Sigmoid colon (tissue), 7 donors: ENCODE measurements around the gene LCORL. TPM values are rescaled to one million over a fixed set of nuclear protein-coding genes. Genes with fewer than 3 reads are reported as not detected.
"Not testable (repeated sequence)": the region's sequence is repeated elsewhere in the genome, so short reads cannot be mapped to it uniquely, and the experiment has no call there.

Experiments
- DNase-seq: peaks from one replicate; pipeline ENCODE4 v3.0.0-alpha.2; 2019
- H3K27ac ChIP-seq, 4 donors: fragments of 200-600 bp; sonication (generic); one replicate each; pipeline ENCODE4 v1.5.1; 2016 to 2019; ENCODE audit warnings: mild to moderate bottlenecking in 1 of 4
- H3K27me3 ChIP-seq, 3 donors: fragments of 200-600 bp; sonication (generic); one replicate each; pipeline ENCODE4 v1.5.1; 2019; ENCODE audit warnings: mild to moderate bottlenecking in 1 of 3
- H3K36me3 ChIP-seq, 4 donors: fragments of 200-600 bp; sonication (generic); one replicate each; pipeline ENCODE4 v1.5.1; 2016 to 2019
- H3K4me1 ChIP-seq, 4 donors: fragments of 200-600 bp; sonication (generic); one replicate each; pipeline ENCODE4 v1.5.1; 2017 to 2019
- H3K4me3 ChIP-seq, 4 donors: fragments of 200-600 bp; sonication (generic); one replicate each; pipeline ENCODE4 v1.5.1; 2017 to 2019; ENCODE audit warnings: mild to moderate bottlenecking in 2 of 4, moderate library complexity in 1 of 4
- H3K9me3 ChIP-seq, 4 donors: fragments of 200-600 bp in 3 of 4; sonication (generic) in 3 of 4; one replicate each; pipeline versions ENCODE4 v1.5.1 to v1.6.1; 2013 to 2019
- EP300 ChIP-seq, 4 donors: sonication (generic); formaldehyde crosslinking; IDR thresholded peaks; one replicate each; pipeline ENCODE4 v1.6.1; 2017; ENCODE audit warnings: antibody characterized with exemption in 4 of 4
- POLR2A ChIP-seq, 2 donors: fragments of 450-650 bp; IDR thresholded peaks; one replicate each; pipeline ENCODE4 v1.6.1; 2016; ENCODE audit warnings: antibody characterized with exemption in 2 of 2, mild to moderate bottlenecking in 2 of 2, moderate library complexity in 2 of 2
- POLR2AphosphoS5 ChIP-seq, 4 donors: sonication (generic); formaldehyde crosslinking; IDR thresholded peaks; one replicate each; pipeline ENCODE4 v1.6.1; 2017; ENCODE audit warnings: antibody characterized with exemption in 4 of 4
- WGBS, 2 donors: extraction: QIAGEN DNeasy Blood & Tissue Kit; methylation state at CpG; one replicate each; pipeline ENCODE4 v1.1.7; 2013; 5-methylcytosine and 5-hydroxymethylcytosine counted together
- intact Hi-C: fragments of 100-400 bp; cut with DNase I; formaldehyde crosslinking; loops from one replicate; pipeline ENCODE4 v1.15.1; 2023
- polyA plus RNA-seq, 3 donors: library from polyadenylated mRNA; stranded (reverse); fragments of 200-250 nt; gene quantifications; one replicate each; pipeline ENCODE4 v1.2.3, GENCODE V29; 2013
- total RNA-seq, 4 donors: library from RNA; depleted of rRNA; stranded (reverse); fragments of >200 nt; gene quantifications; one replicate each; pipeline ENCODE4 v1.1.0, GENCODE V29; 2016
- TF ChIP-seq, protein P1 (sequence below), 4 experiments: fragments of 450-650 bp in 3 of 4; fragments of 200-600 bp in 1 of 4; IDR thresholded peaks; one replicate each; pipeline ENCODE4 v1.5.1; 2016 to 2019; ENCODE audit warnings: antibody characterized with exemption in 4 of 4, mild to moderate bottlenecking in 3 of 4, moderate library complexity in 2 of 4
- donor health status: healthy with polysubstance abuse.
- donor health status: Bipolar disorder and iron deficiency.
- donor health status: healthy.

Gene LCORL
- total and polyA plus RNA-seq, 7 donors: 3.2 to 46.0 (median 27.5) TPM

DNA sequence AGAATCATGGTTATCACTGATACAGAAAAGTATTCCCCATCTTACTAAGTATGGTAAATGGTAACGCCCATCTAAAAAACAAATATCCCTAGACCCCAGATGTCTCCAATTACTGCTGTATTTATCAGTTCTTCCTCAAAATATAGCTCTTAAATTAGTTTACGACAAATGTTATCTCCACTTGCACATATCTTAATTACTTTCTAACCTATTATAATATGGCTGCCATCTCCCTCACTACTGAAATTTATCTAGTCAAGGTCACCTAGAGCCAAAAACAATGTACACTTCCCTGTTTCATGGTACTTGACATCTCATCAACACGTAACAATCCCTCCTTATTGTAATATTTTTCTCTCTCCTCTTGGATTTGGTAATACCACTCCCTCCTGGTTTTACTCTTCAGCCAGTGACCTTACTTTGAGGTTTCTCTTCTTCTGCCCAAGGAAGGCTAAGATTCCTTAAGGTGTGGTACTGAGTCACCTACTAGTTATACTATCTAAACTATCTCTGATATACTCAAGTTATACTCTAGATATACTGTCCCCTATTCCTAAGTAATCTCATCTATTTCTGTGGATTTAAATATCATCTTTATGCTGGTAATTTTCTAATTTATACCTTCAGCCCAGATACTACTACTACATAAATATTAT lies 8.6 kb downstream of the LCORL start:
- Histone ChIP-seq H3K27me3 (no peaks in the 10 kb centered on the region), H3K4me3 (no peak overlapping the region), H3K9me3 (no peaks in the 10 kb centered on the region), H3K4me1 (peaks cover 0 to 32% (median 17%) of the 10 kb centered on the region in 4 donors), H3K27ac (no peak overlapping the region), H3K36me3 (no peaks in the 10 kb centered on the region)
- TF ChIP-seq EP300 (IDR thresholded peaks at IDR 0.05) (no peak), POLR2AphosphoS5 (IDR thresholded peaks at IDR 0.05) (no peak), POLR2A (IDR thresholded peaks at IDR 0.05) (no peak)
- TF ChIP-seq, protein P1, sequence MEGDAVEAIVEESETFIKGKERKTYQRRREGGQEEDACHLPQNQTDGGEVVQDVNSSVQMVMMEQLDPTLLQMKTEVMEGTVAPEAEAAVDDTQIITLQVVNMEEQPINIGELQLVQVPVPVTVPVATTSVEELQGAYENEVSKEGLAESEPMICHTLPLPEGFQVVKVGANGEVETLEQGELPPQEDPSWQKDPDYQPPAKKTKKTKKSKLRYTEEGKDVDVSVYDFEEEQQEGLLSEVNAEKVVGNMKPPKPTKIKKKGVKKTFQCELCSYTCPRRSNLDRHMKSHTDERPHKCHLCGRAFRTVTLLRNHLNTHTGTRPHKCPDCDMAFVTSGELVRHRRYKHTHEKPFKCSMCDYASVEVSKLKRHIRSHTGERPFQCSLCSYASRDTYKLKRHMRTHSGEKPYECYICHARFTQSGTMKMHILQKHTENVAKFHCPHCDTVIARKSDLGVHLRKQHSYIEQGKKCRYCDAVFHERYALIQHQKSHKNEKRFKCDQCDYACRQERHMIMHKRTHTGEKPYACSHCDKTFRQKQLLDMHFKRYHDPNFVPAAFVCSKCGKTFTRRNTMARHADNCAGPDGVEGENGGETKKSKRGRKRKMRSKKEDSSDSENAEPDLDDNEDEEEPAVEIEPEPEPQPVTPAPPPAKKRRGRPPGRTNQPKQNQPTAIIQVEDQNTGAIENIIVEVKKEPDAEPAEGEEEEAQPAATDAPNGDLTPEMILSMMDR (IDR thresholded peaks at IDR 0.05): no peak
- DNase-seq: no peak
- WGBS, 2 donors: 56 to 85% methylated on average over 3 of the region's 3 CpGs
- intact Hi-C loops: no loop called here

DNA sequence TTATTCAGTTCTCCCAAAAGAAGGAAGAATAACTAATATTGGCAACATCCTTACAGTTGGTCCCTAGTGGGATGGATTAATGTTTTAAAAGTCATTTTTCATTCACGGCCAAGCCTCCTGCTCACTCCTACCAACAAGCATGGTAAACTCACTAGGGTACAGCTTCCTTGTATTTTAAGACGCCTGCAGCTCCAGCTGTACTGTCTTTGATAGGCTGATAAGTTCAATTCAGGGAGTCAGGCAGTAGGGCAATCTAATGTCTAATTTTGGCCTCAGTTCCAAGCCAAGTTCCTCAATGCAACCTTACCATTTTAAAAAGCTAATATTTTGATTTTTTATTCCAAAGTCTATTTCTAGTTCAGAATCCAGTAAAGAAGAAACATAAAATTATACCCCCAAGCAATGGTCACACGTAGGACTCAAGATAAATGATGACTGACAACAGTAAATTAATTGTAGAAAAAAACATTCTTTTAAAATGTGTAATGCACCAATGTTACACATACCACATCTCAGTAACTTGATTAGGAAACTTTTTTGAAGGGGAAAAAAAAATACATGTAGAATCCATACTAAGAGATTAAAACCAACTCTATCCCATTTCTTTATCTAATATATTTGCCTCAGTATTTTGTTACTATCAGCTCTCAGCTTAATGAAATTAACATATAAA lies 9.3 kb downstream of the LCORL start:
- H3K27me3 ChIP-seq: no peaks in the 10 kb centered on the region
- H3K9me3 ChIP-seq: no peaks in the 10 kb centered on the region
- intact Hi-C loops: no loop called here
- DNase-seq: no peak
- WGBS, 2 donors: 68 to 74% methylated on average over 3 of the region's 3 CpGs
- H3K36me3 ChIP-seq: no peaks in the 10 kb centered on the region
- TF ChIP-seq POLR2A (IDR thresholded peaks at IDR 0.05) (no peak), EP300 (IDR thresholded peaks at IDR 0.05) (no peak), POLR2AphosphoS5 (IDR thresholded peaks at IDR 0.05) (no peak)
- TF ChIP-seq, protein P1 (IDR thresholded peaks at IDR 0.05): no peak
- no peak overlapping the region for H3K27ac ChIP-seq
- H3K4me3 ChIP-seq: no peak overlapping the region
- H3K4me1 ChIP-seq: peaks cover 0 to 32% (median 17%) of the 10 kb centered on the region in 4 donors

DNA sequence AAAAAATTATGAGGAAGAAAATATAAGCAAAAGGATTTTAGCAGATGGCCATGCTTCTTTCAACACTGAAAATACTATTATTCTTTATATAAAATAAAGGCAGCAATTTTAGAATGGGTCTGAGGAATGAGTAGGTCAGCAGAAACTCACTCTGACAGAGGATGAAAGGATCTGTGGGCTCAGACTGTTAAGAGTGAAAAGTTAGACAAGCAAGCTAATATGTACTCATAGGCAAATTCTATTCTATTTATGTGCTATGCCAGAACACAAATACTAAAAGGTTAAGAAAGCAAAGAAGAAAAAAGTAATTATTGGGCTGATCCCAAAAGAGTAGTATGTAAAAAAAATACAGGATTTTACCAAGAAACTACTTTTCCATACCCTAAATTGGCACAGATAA lies 13.9 kb downstream of the LCORL start:
- Histone ChIP-seq H3K27me3 (no peaks in the 10 kb centered on the region), H3K4me3 (no peak overlapping the region), H3K27ac (no peak overlapping the region), H3K36me3 (no peaks in the 10 kb centered on the region), H3K4me1 (peaks cover 0 to 18% (median 12%) of the 10 kb centered on the region in 4 donors), H3K9me3 (no peaks in the 10 kb centered on the region)
- TF ChIP-seq POLR2AphosphoS5 (IDR thresholded peaks at IDR 0.05): no peak
- TF ChIP-seq POLR2A (IDR thresholded peaks at IDR 0.05): no peak
- TF ChIP-seq, protein P1 (IDR thresholded peaks at IDR 0.05): no peak
- no peak for TF ChIP-seq EP300 (IDR thresholded peaks at IDR 0.05)
- no peak for DNase-seq
- intact Hi-C loops: no loop called here

DNA sequence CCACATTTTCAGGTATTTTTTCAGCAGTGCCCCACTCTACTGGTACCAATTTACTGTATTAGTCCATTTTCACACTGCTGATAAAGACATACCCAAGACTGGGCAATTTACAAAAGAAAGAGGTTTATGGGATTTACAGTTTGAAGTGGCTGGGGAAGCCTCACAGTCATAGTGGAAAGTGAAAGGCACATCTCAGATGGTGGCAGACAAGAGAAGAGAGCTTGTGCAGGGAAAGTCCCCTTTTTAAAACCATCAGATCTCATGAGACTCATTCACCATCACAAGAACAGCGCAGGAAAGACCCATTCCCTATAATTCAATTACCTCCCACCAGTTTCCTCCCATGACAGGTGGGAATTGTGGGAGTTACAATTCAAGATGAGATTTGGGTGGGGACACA lies 15.1 kb downstream of the LCORL start:
- H3K27ac ChIP-seq, intact Hi-C loops, H3K27me3 ChIP-seq, H3K4me1 ChIP-seq, H3K9me3 ChIP-seq, H3K4me3 ChIP-seq, H3K36me3 ChIP-seq, DNase-seq: not testable (repeated sequence)
- WGBS, 2 donors: 91 to 95% methylated on average over 1 of the region's 1 CpG

DNA sequence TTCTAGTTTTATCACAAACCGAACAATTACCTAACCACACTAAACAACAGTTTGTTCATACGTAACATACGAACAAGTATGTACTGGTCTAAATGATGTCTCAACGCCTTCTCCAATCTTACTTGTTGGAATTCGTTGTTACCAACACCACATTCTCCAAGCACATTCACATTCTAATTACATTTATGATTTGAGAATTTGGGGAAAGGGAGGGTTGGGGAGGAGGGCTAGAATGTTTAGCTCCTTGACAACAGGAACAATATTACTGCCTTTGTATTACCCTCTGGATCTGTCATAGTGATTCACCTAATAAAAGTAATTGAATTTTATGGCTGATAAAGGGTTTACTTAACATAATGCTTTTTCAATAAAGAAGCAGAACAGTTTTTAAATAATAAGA lies 24.4 kb downstream of the LCORL start:
- intact Hi-C loops: no loop called here
- Histone ChIP-seq H3K36me3 (no peaks in the 10 kb centered on the region), H3K9me3 (no peaks in the 10 kb centered on the region), H3K27ac (no peak overlapping the region), H3K4me3 (no peak overlapping the region), H3K4me1 (peaks cover 0 to 9% (median 3%) of the 10 kb centered on the region in 4 donors), H3K27me3 (no peaks in the 10 kb centered on the region)
- WGBS, 2 donors: 89 to 93% methylated on average over 5 of the region's 5 CpGs
- no peak for DNase-seq
- TF ChIP-seq POLR2AphosphoS5 (IDR thresholded peaks at IDR 0.05): no peak
- TF ChIP-seq, protein P1 (IDR thresholded peaks at IDR 0.05): no peak
- no peak for TF ChIP-seq POLR2A (IDR thresholded peaks at IDR 0.05)
- TF ChIP-seq EP300 (IDR thresholded peaks at IDR 0.05): no peak
